Keratinocyte (primary cell): Measurements from ENCODE around the gene EDEM1. TPM values are rescaled to one million over a fixed set of nuclear protein-coding genes. Genes with fewer than 3 reads are reported as not detected.

Source experiments
- DNase-seq: peaks from one replicate; pipeline ENCODE4 v3.0.0-alpha.2; 2011; ENCODE audit warnings: low read depth, missing footprints, low spot score
- FAIRE-seq: peaks from 2 replicates; lab custom pipeline; 2011; peaks lifted over from hg19 to GRCh38; lab: Jason Lieb, UNC
- H2AFZ ChIP-seq: 2 replicates; pipeline ENCODE4 v1.6.0; 2012; ENCODE audit warnings: low read length, control low read depth, inconsistent platforms; ENCODE audit not compliant: control insufficient read depth
- H3K27ac ChIP-seq: 2 replicates; pipeline ENCODE4 v1.5.1; 2011; ENCODE audit warnings: low read length; ENCODE audit not compliant: control insufficient read depth, insufficient read depth
- H3K27me3 ChIP-seq: 3 replicates; pipeline ENCODE4 v1.6.0; 2011; ENCODE audit warnings: low read length; ENCODE audit not compliant: control insufficient read depth, insufficient read depth; ENCODE audit errors: extremely low read depth
- H3K36me3 ChIP-seq, 2 experiments: 2 replicates in 1 of 2; 3 replicates in 1 of 2; pipeline ENCODE4 v1.5.1; 2011; ENCODE audit warnings: low read length in 2 of 2, mild to moderate bottlenecking in 1 of 2; ENCODE audit not compliant: control insufficient read depth in 2 of 2, insufficient read depth in 2 of 2; ENCODE audit errors: extremely low read depth in 1 of 2
- H3K4me1 ChIP-seq: 3 replicates; pipeline ENCODE4 v1.5.1; 2011; ENCODE audit warnings: low read length; ENCODE audit not compliant: control insufficient read depth, insufficient read depth; ENCODE audit errors: extremely low read depth
- H3K4me2 ChIP-seq: 3 replicates; pipeline ENCODE4 v1.6.0; 2011; ENCODE audit warnings: low read depth, low read length; ENCODE audit not compliant: control insufficient read depth, insufficient read depth; ENCODE audit errors: extremely low read depth
- H3K4me3 ChIP-seq, 3 experiments: fragments of 200-600 bp in 1 of 3; sonication (generic) in 1 of 3; 2 replicates in 2 of 3; 3 replicates in 1 of 3; pipeline ENCODE4 v1.5.1; 2011 to 2016; ENCODE audit warnings: low read length in 3 of 3, mild to moderate bottlenecking in 3 of 3, control low read depth in 2 of 3, inconsistent platforms in 1 of 3, low read depth in 1 of 3, mixed read lengths in 1 of 3, mixed run types in 1 of 3, moderate library complexity in 1 of 3; ENCODE audit not compliant: control insufficient read depth in 2 of 3, insufficient read depth in 2 of 3; ENCODE audit errors: extremely low read depth in 1 of 3
- H3K79me2 ChIP-seq: 2 replicates; pipeline ENCODE4 v1.6.0; 2012; ENCODE audit warnings: low read length; ENCODE audit not compliant: control insufficient read depth, insufficient read depth
- H3K9ac ChIP-seq: 3 replicates; pipeline ENCODE4 v1.6.0; 2011; ENCODE audit warnings: low read length; ENCODE audit not compliant: control insufficient read depth, insufficient read depth; ENCODE audit errors: extremely low read depth
- H3K9me1 ChIP-seq: 3 replicates; pipeline ENCODE4 v1.6.0; 2011; ENCODE audit warnings: low read length; ENCODE audit not compliant: control insufficient read depth, insufficient read depth; ENCODE audit errors: extremely low read depth
- H3K9me3 ChIP-seq: 2 replicates; pipeline ENCODE4 v1.5.1; 2012; ENCODE audit warnings: low read depth, low read length; ENCODE audit not compliant: control insufficient read depth
- H4K20me1 ChIP-seq: 3 replicates; pipeline ENCODE4 v1.6.0; 2011; ENCODE audit warnings: low read length; ENCODE audit not compliant: control insufficient read depth, insufficient read depth; ENCODE audit errors: extremely low read depth
- CTCF ChIP-seq, 3 experiments: IDR thresholded peaks in 1 of 3; conservative IDR thresholded peaks in 1 of 3; optimal IDR thresholded peaks in 1 of 3; 2 replicates in 2 of 3; 3 replicates in 1 of 3; pipeline versions ENCODE3 to v1.5.1; 2011; ENCODE audit warnings: low read length in 3 of 3, mild to moderate bottlenecking in 3 of 3, moderate library complexity in 2 of 3, control low read depth in 1 of 3, inconsistent platforms in 1 of 3; ENCODE audit not compliant: insufficient read depth in 2 of 3; ENCODE audit errors: extremely low read depth in 1 of 3
- EZH2 ChIP-seq: IDR thresholded peaks from one replicate; pipeline ENCODE4 v1.6.1; 2012; ENCODE audit warnings: inconsistent platforms, mild to moderate bottlenecking, low read length, moderate library complexity
- dilution Hi-C: fragments of 300-500 bp; cut with MboI; formaldehyde crosslinking; loops from one replicate; pipeline ENCODE4 v1.7.0; 2020; ENCODE audit warnings: low sequenced_read_pairs; ENCODE audit not compliant: extremely low pct_ligation_motif_present
- polyA plus RNA-seq, 5 experiments: library from polyadenylated mRNA; depleted of rRNA in 3 of 5; stranded (reverse) in 3 of 5; stranded (forward) in 1 of 5; unstranded in 1 of 5; fragments of >200 nt; gene quantifications; 1 replicate in 1 of 5; 2 replicates in 3 of 5; 3 replicates in 1 of 5; pipeline versions ENCODE4 v1.2.1 to v1.2.3, GENCODE V29; 2011 to 2012; ENCODE audit warnings: missing spikeins in 2 of 5, low read depth in 1 of 5, low replicate concordance in 1 of 5

Gene EDEM1
- polyA plus RNA-seq, 1 donor (not counting 4 experiments of a cell fraction or from before 2014, with no cell fraction given) = 65.2 TPM

DNA sequence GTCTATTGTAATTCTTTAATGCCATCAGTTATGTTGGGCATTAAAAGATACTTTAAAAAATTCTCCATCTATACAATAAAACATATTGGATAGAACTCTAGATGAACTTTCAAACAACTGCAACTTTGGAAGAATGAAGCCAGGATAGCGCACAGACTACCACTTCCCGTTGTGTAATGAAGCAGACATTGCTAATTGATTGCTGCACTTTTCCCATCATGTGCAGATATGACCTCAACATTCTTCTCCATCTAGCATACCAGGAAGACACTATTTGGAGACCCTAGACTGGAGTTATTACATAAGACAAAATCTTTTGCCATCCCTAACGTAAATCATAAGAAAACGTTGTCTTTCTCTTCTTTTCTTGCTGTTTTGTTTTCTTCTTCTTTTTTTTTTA lies 75.0 kb downstream of the EDEM1 start:
- no peaks in the 10 kb centered on the region for H3K36me3 ChIP-seq
- H3K27me3 ChIP-seq = no peaks in the 10 kb centered on the region
- no peaks in the 10 kb centered on the region for H3K4me1 ChIP-seq
- TF ChIP-seq EZH2 (no peak), CTCF (optimal IDR thresholded peaks at IDR 0.05 in 1 of 3, IDR thresholded peaks at IDR 0.05 in 1 of 3, conservative IDR thresholded peaks at IDR 0.05 in 1 of 3; ENCODE audit: extremely low read depth in 1 of 3, insufficient read depth in 2 of 3, low read length in 3 of 3) (no peak)
- H3K4me2 ChIP-seq = no peak overlapping the region
- no peak overlapping the region for H3K27ac ChIP-seq
- H3K9me1 ChIP-seq = no peaks in the 10 kb centered on the region
- H3K9me3 ChIP-seq = no peaks in the 10 kb centered on the region
- no peak overlapping the region for H3K9ac ChIP-seq
- dilution Hi-C loops = no loop called here
- DNase-seq (no peak), FAIRE-seq (no peak)
- H3K79me2 ChIP-seq = no peaks in the 10 kb centered on the region
- H4K20me1 ChIP-seq = no peaks in the 10 kb centered on the region
- no peak overlapping the region for H2AFZ ChIP-seq
- H3K4me3 ChIP-seq = no peak overlapping the region

DNA sequence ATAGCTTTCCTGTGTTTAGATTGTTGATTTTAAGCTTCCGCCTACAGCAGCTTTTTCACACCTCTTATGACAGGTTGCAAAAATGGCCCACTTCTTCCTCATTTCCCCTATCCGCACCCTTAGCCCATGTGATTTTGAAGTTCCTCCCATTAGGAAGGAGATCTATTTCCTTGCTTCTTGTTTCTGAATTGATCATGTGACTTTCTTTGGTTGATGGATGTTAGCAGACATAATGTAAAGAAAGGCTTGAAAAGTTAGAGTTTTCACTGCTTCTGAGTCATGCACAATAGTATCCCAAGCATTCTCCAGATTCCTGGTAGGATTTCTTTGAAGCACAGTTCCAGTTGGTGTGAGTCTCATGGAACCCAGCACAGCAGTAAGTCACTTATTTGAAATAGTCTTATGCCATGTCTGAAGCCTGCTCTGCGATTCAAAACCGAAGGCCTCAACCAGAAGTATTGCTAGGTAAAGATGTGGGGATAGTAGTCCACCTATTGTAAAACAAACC lies 76.6 kb downstream of the EDEM1 start:
- no peaks in the 10 kb centered on the region for H3K9me3 ChIP-seq
- H4K20me1 ChIP-seq = no peaks in the 10 kb centered on the region
- dilution Hi-C loops = no loop called here
- H3K9ac ChIP-seq = no peak overlapping the region
- FAIRE-seq = no peak
- TF ChIP-seq CTCF (optimal IDR thresholded peaks at IDR 0.05 in 1 of 3, IDR thresholded peaks at IDR 0.05 in 1 of 3, conservative IDR thresholded peaks at IDR 0.05 in 1 of 3; ENCODE audit: extremely low read depth in 1 of 3, insufficient read depth in 2 of 3, low read length in 3 of 3) (no peak), EZH2 (no peak)
- no peaks in the 10 kb centered on the region for H3K9me1 ChIP-seq
- no peaks in the 10 kb centered on the region for H3K36me3 ChIP-seq
- H3K4me1 ChIP-seq = no peaks in the 10 kb centered on the region
- H3K4me3 ChIP-seq = no peak overlapping the region
- H3K27ac ChIP-seq = no peak overlapping the region
- no peaks in the 10 kb centered on the region for H3K27me3 ChIP-seq
- H3K4me2 ChIP-seq = no peak overlapping the region
- DNase-seq = no peak
- H3K79me2 ChIP-seq = no peaks in the 10 kb centered on the region
- H2AFZ ChIP-seq = no peak overlapping the region
